Stimulated activated CD4-positive, alpha-beta T cell treated with anti-CD3 and anti-CD28 coated beads, Interleukin-2, amount 100 ng/mL, for 4 hours (primary cell): Measurements from ENCODE around the gene AMPD3.
A peak's percentile ranks its signal among the peaks of the same experiment; 100 is the strongest.

Source experiments
- DNase-seq: peaks from one replicate; pipeline ENCODE4 v3.0.0-alpha.2; 2020; ENCODE audit warnings: low read depth

AMPD3 gene

GRCh38 chr11:10539339-10539738, 84.3 kb downstream of the AMPD3 start:
- no peak for DNase-seq

- DNase-seq: no peak
Measured at GRCh38 chr11:10540546-10540914, 85.5 kb downstream of the AMPD3 start.

- DNase-seq: peak; percentile 91
Measured at GRCh38 chr11:10540915-10541560, 86.0 kb downstream of the AMPD3 start, which contains the start of gene RNF141. RNF141 (minus strand) TSS chr11:10541187; CDS start chr11:10534158, 7,029 bp downstream.

GRCh38 chr11:10541561-10541930, 86.5 kb downstream of the AMPD3 start:
- DNase-seq: no peak

- no peak for DNase-seq
Measured at GRCh38 chr11:10542776-10543175, 87.7 kb downstream of the AMPD3 start.

GRCh38 chr11:10543782-10544181, 88.7 kb downstream of the AMPD3 start:
- no peak for DNase-seq

GRCh38 chr11:10544491-10545465, 89.7 kb downstream of the AMPD3 start:
- no peak for DNase-seq

- no peak for DNase-seq
Measured at GRCh38 chr11:10550503-10551289, 95.6 kb downstream of the AMPD3 start.

- DNase-seq: no peak
Measured at GRCh38 chr11:10551290-10551592, 96.2 kb downstream of the AMPD3 start.

GRCh38 chr11:10551845-10552352, 96.8 kb downstream of the AMPD3 start:
- DNase-seq: no peak

- no peak for DNase-seq
Measured at GRCh38 chr11:10556590-10556989, 101.5 kb downstream of the AMPD3 start.
